ENCODE measurements around the gene SOX11. TPM values are rescaled to one million over a fixed set of nuclear protein-coding genes. Genes with fewer than 3 reads are reported as not detected.

SOX11 gene
- total RNA-seq, 5 donors from 2014 or later (not counting 1 experiment from before 2014, with no cell fraction given) = not detected

DNA sequence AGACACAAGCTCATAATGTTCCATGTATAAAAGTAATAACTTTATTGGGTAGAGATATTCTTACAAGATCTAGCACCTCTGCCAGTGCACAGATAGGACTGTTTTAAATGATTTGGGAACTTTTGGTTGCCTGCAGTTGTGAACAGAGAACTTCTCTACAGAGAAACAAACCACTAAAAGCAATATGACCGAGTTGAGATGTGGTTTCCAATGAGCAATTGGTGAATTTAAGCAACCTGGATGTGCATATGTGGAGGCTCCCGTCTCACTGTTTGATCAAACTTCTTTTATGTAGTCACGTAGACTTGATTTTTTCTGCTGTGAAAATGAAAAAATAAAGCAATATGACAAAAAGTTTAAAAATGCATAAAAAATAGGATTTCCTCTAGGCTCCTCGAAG is 7.8 kb downstream of the SOX11 start:
- ATAC-seq (replicated peaks in 1 of 4) (no peak), DNase-seq (no peak)
- 100% methylated on average over 1 of the region's 4 CpGs for WGBS (ENCODE audit: insufficient coverage)
- no peaks in the 10 kb centered on the region for H3K36me3 ChIP-seq (ENCODE audit: control insufficient read depth in 2 of 2, extremely low read depth in 1 of 2, insufficient read depth in 1 of 2, low read length in 1 of 2)
- H3K9me3 Mint-ChIP-seq = peaks cover 0 to 3% (median 0%) of the 10 kb centered on the region in 3 donors
- ChIA-PET POLR2A (no interaction called here), CTCF (no interaction called here)
- H3K27me3 ChIP-seq (replicated peaks in 1 of 2; ENCODE audit: control insufficient read depth in 2 of 2, extremely low read depth in 1 of 2, insufficient read depth in 2 of 2, low read length in 1 of 2) = peaks cover 20 to 28% of the 10 kb centered on the region in 2 experiments
- H3K4me3 ChIP-seq (ENCODE audit: control insufficient read depth in 1 of 2, extremely low read depth in 1 of 2, low read length in 1 of 2) = no peak overlapping the region
- peaks cover 0 to 6% of the 10 kb centered on the region in 2 experiments for H3K4me1 ChIP-seq (ENCODE audit: control insufficient read depth in 1 of 2, extremely low read depth in 1 of 2, insufficient read depth in 2 of 2, low read length in 2 of 2)
- H3K27ac Mint-ChIP-seq = no peak overlapping the region
- H3K4me1 Mint-ChIP-seq = peaks cover 0 to 8% (median 4%) of the 10 kb centered on the region in 3 donors
- H3K36me3 Mint-ChIP-seq = no peaks in the 10 kb centered on the region
- H3K9me3 ChIP-seq = no peaks in the 10 kb centered on the region
- no peak overlapping the region for H3K4me3 Mint-ChIP-seq
- H3K27ac ChIP-seq (ENCODE audit: low read length) = no peak overlapping the region
- H3K27me3 Mint-ChIP-seq = peaks cover 48 to 55% of the 10 kb centered on the region in 2 donors

DNA sequence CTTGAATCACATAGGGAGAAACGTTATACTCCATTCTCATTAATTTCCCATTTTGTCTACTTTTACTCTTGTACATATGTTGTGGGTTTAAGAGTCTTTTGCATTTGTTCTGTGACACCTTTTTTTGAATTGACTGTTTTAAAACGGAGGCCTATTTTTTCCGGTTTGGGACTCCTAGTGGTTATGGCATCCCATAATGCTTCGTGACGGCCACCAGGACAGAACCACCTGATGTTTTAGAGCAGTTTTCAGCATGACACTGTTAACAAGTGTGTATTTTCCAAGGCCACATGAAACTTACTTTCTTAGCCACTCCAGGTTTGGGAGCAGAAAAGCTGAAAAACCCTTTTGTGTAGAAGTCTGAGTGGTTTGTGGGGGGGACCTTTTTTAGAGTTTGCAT is 8.4 kb downstream of the SOX11 start:
- H3K27ac ChIP-seq (ENCODE audit: low read length) = no peak overlapping the region
- no peaks in the 10 kb centered on the region for H3K9me3 ChIP-seq
- Mint-ChIP-seq H3K27me3 (peaks cover 42 to 51% of the 10 kb centered on the region in 2 donors), H3K4me1 (peaks cover 0 to 5% (median 2%) of the 10 kb centered on the region in 3 donors), H3K4me3 (no peak overlapping the region), H3K27ac (no peak overlapping the region), H3K36me3 (no peaks in the 10 kb centered on the region), H3K9me3 (peaks cover 0 to 5% (median 0%) of the 10 kb centered on the region in 3 donors)
- DNase-seq = no peak
- H3K4me1 ChIP-seq (ENCODE audit: control insufficient read depth in 1 of 2, extremely low read depth in 1 of 2, insufficient read depth in 2 of 2, low read length in 2 of 2) = peaks cover 0 to 5% of the 10 kb centered on the region in 2 experiments
- H3K27me3 ChIP-seq (replicated peaks in 1 of 2; ENCODE audit: control insufficient read depth in 2 of 2, extremely low read depth in 1 of 2, insufficient read depth in 2 of 2, low read length in 1 of 2) = peaks cover 20 to 26% of the 10 kb centered on the region in 2 experiments
- ChIA-PET CTCF (no interaction called here), POLR2A (no interaction called here)
- H3K36me3 ChIP-seq (ENCODE audit: control insufficient read depth in 2 of 2, extremely low read depth in 1 of 2, insufficient read depth in 1 of 2, low read length in 1 of 2) = no peaks in the 10 kb centered on the region
- no peak for ATAC-seq (replicated peaks in 1 of 4)
- 100% methylated on average over 2 of the region's 5 CpGs for WGBS (ENCODE audit: insufficient coverage)
- no peak overlapping the region for H3K4me3 ChIP-seq (ENCODE audit: control insufficient read depth in 1 of 2, extremely low read depth in 1 of 2, low read length in 1 of 2)

DNA sequence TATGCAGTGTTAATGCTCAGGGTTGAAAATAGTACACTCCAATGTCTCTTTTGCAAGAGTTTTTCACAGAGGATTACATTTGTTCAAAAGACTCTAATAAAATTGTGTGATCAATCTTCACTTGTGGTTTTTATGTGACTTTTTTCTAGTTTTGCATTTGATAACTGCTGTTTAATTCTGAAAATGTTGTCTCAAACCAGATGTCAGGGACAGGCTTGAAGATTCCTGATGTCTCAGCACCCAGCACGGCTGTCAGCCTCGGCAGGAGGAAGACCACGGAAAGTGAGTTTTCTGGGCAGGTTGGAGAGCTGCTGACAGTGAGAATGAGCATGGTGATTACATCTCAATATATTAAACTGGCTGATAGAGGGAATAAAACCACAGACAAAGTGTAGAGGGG is 9.1 kb downstream of the SOX11 start:
- Mint-ChIP-seq H3K4me3 (no peak overlapping the region), H3K36me3 (no peaks in the 10 kb centered on the region), H3K27ac (no peak overlapping the region), H3K4me1 (peaks cover 0 to 2% (median 0%) of the 10 kb centered on the region in 3 donors), H3K9me3 (peaks cover 0 to 5% (median 0%) of the 10 kb centered on the region in 3 donors), H3K27me3 (peaks cover 39 to 47% of the 10 kb centered on the region in 2 donors)
- ChIA-PET CTCF (no interaction called here), POLR2A (no interaction called here)
- no peaks in the 10 kb centered on the region for H3K4me1 ChIP-seq (ENCODE audit: control insufficient read depth in 1 of 2, extremely low read depth in 1 of 2, insufficient read depth in 2 of 2, low read length in 2 of 2)
- H3K4me3 ChIP-seq (ENCODE audit: control insufficient read depth in 1 of 2, extremely low read depth in 1 of 2, low read length in 1 of 2) = no peak overlapping the region
- H3K27ac ChIP-seq (ENCODE audit: low read length) = no peak overlapping the region
- H3K36me3 ChIP-seq (ENCODE audit: control insufficient read depth in 2 of 2, extremely low read depth in 1 of 2, insufficient read depth in 1 of 2, low read length in 1 of 2) = no peaks in the 10 kb centered on the region
- no peaks in the 10 kb centered on the region for H3K9me3 ChIP-seq
- DNase-seq = no peak
- no peak for ATAC-seq (replicated peaks in 1 of 4)
- no CpG with 5 or more reads among the region's 3 CpGs for WGBS (ENCODE audit: insufficient coverage)
- peaks cover 19 to 20% of the 10 kb centered on the region in 2 experiments for H3K27me3 ChIP-seq (replicated peaks in 1 of 2; ENCODE audit: control insufficient read depth in 2 of 2, extremely low read depth in 1 of 2, insufficient read depth in 2 of 2, low read length in 1 of 2)

DNA sequence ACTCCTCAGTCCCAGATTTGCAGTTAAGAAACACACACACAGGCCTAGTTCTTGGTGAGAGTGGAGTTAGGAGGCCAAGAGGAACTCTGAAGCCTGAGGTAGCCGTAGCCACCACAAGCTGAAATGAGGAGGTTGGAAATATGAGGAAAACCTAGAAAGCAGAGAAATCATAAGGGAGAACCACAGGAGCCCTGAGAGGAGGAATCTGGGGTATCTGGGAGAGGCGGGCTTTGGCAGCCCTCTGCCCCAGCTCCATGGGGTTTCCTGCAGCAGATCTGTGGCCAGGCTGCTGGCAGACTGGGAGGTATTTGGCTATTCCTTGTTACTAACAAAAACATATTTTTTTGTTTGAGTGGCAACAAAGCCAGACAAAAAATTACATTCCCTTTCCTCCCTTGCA is 11.0 kb downstream of the SOX11 start:
- Mint-ChIP-seq H3K36me3 (no peaks in the 10 kb centered on the region), H3K4me1 (no peaks in the 10 kb centered on the region), H3K9me3 (peaks cover 0 to 5% (median under 1%) of the 10 kb centered on the region in 3 donors), H3K27me3 (peaks cover 31 to 43% of the 10 kb centered on the region in 2 donors), H3K27ac (no peak overlapping the region), H3K4me3 (no peak overlapping the region)
- Histone ChIP-seq H3K27ac (ENCODE audit: low read length) (no peak overlapping the region), H3K9me3 (no peaks in the 10 kb centered on the region), H3K4me3 (ENCODE audit: control insufficient read depth in 1 of 2, extremely low read depth in 1 of 2, low read length in 1 of 2) (no peak overlapping the region), H3K4me1 (ENCODE audit: control insufficient read depth in 1 of 2, extremely low read depth in 1 of 2, insufficient read depth in 2 of 2, low read length in 2 of 2) (no peaks in the 10 kb centered on the region), H3K27me3 (replicated peaks in 1 of 2; ENCODE audit: control insufficient read depth in 2 of 2, extremely low read depth in 1 of 2, insufficient read depth in 2 of 2, low read length in 1 of 2) (peaks cover 8 to 15% of the 10 kb centered on the region in 2 experiments), H3K36me3 (ENCODE audit: control insufficient read depth in 2 of 2, extremely low read depth in 1 of 2, insufficient read depth in 1 of 2, low read length in 1 of 2) (no peaks in the 10 kb centered on the region)
- no peak for DNase-seq
- ChIA-PET POLR2A (no interaction called here), CTCF (no interaction called here)
- ATAC-seq (replicated peaks in 1 of 4) = no peak
- WGBS (ENCODE audit: insufficient coverage) = 73% methylated on average over 1 of the region's 2 CpGs

DNA sequence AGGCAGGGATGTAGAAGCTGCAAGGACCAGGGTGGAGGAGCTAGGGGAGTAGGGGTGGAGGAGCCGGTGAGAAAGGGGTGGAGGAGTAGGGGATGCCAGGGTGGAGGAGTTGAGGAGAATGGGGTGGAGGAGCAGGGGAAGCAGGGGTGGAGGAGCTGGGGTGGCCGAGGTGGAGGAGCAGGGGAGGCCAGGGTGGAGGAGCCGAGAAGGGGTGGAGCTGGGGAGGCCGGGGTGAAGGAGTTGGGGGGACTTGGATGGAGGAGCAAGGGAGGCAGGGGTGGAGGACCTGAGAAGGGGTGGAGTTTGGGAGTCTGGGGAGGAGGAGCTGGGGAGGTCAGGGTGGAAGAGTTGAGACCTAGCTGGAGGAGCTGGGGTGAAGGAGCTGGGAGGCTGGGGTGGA is 13.3 kb downstream of the SOX11 start:
- Mint-ChIP-seq H3K27ac (no peak overlapping the region), H3K9me3 (peaks cover 0 to 9% (median 4%) of the 10 kb centered on the region in 3 donors), H3K36me3 (no peaks in the 10 kb centered on the region), H3K4me1 (no peaks in the 10 kb centered on the region), H3K27me3 (peaks cover 13 to 25% of the 10 kb centered on the region in 2 donors), H3K4me3 (no peak overlapping the region)
- no peak overlapping the region for H3K4me3 ChIP-seq (ENCODE audit: control insufficient read depth in 1 of 2, extremely low read depth in 1 of 2, low read length in 1 of 2)
- POLR2A ChIA-PET = no interaction called here
- H3K4me1 ChIP-seq (ENCODE audit: control insufficient read depth in 1 of 2, extremely low read depth in 1 of 2, insufficient read depth in 2 of 2, low read length in 2 of 2) = no peaks in the 10 kb centered on the region
- peaks cover 7 to 15% of the 10 kb centered on the region in 2 experiments for H3K27me3 ChIP-seq (replicated peaks in 1 of 2; ENCODE audit: control insufficient read depth in 2 of 2, extremely low read depth in 1 of 2, insufficient read depth in 2 of 2, low read length in 1 of 2)
- DNase-seq (no peak), ATAC-seq (replicated peaks in 1 of 4) (no peak)
- 85% methylated on average over 4 of the region's 4 CpGs for WGBS (ENCODE audit: insufficient coverage)
- no peak overlapping the region for H3K27ac ChIP-seq (ENCODE audit: low read length)
- H3K36me3 ChIP-seq (ENCODE audit: control insufficient read depth in 2 of 2, extremely low read depth in 1 of 2, insufficient read depth in 1 of 2, low read length in 1 of 2) = no peaks in the 10 kb centered on the region
- no peaks in the 10 kb centered on the region for H3K9me3 ChIP-seq
- CTCF ChIA-PET = no interaction called here

DNA sequence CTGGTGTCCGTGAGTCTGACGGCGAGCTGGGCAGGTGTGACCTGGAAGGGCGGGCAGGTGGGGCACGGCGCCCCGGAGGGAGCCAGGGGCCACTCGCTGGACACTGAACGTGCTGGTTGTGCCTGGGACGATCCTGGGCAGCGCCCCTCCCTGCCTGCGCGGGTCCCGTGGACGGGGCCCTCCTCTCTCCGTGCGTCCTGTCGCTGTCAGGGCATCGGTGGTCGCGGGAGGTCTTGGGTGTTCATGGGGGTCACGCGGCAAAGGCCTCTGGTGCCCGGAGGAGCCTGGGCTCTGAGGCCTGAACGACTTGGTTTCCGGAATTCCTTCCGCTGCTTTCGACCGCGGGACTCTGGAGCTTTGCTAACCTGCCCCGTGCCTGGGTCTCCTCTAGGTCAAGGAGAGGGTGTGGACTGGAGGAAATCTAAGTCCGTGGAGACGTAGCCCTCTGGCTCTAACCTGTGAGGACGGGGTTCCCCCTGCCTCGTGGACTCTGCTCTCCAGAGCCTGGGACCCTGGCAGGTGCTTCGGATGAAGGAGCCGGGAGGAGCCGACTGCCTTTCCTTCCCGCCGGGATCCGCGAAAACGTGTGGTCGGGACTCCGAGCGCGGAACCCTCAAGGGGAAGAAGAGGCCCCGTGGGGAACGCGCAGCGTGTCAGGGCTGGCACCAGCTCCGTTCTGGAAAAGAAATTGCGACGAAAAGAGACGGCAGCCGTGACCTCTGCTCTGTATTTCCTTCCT is 14.7 kb downstream of the SOX11 start:
- CTCF ChIA-PET = interaction anchor here in 1 of 2 donors (0.6 kb wide), 1 partner anchor 255 kb away, joined by 5 read pairs; no protein-coding TSS in a partner anchor
- H3K27ac Mint-ChIP-seq = no peak overlapping the region
- peaks cover 4% of the 10 kb centered on the region in 2 experiments for H3K27me3 ChIP-seq (replicated peaks in 1 of 2; ENCODE audit: control insufficient read depth in 2 of 2, extremely low read depth in 1 of 2, insufficient read depth in 2 of 2, low read length in 1 of 2)
- H3K4me1 ChIP-seq (ENCODE audit: control insufficient read depth in 1 of 2, extremely low read depth in 1 of 2, insufficient read depth in 2 of 2, low read length in 2 of 2) = no peaks in the 10 kb centered on the region
- H3K9me3 Mint-ChIP-seq = peaks cover 2 to 9% (median 4%) of the 10 kb centered on the region in 3 donors
- H3K36me3 ChIP-seq (ENCODE audit: control insufficient read depth in 2 of 2, extremely low read depth in 1 of 2, insufficient read depth in 1 of 2, low read length in 1 of 2) = no peaks in the 10 kb centered on the region
- H3K4me3 ChIP-seq (ENCODE audit: control insufficient read depth in 1 of 2, extremely low read depth in 1 of 2, low read length in 1 of 2) = no peak overlapping the region
- H3K9me3 ChIP-seq = no peaks in the 10 kb centered on the region
- DNase-seq = no peak
- H3K36me3 Mint-ChIP-seq = no peaks in the 10 kb centered on the region
- POLR2A ChIA-PET = no interaction called here
- no peak overlapping the region for H3K27ac ChIP-seq (ENCODE audit: low read length)
- no peak overlapping the region for H3K4me3 Mint-ChIP-seq
- no peaks in the 10 kb centered on the region for H3K4me1 Mint-ChIP-seq
- H3K27me3 Mint-ChIP-seq = peaks cover 4 to 14% of the 10 kb centered on the region in 2 donors
- ATAC-seq (replicated peaks in 1 of 4) = no peak
- WGBS (ENCODE audit: insufficient coverage) = 88% methylated on average over 50 of the region's 56 CpGs

Measured in T-cell (primary cell).